HEK293 (cell line): Measurements from ENCODE around the gene CTSA.

ENCODE experiments used
- CTCF ChIA-PET: fragments of 350-600 bp; formaldehyde crosslinking; extraction: SDS; loops from one replicate; lab custom pipeline; 2021; ENCODE audit warnings: antibody characterized with exemption; lab: Yijun Ruan, JAX
- POLR2A ChIA-PET: fragments of 300-600 bp; formaldehyde crosslinking; extraction: SDS; loops from one replicate; lab custom pipeline; 2020; ENCODE audit warnings: antibody characterized with exemption, inconsistent platforms; lab: Yijun Ruan, JAX
- H3K27ac ChIP-seq: fragments of 200-500 bp; sonication (Bioruptor generic); 2 replicates; pipeline ENCODE4 v1.5.1; 2014; ENCODE audit warnings: low read depth, low read length, control low read depth, inconsistent platforms; ENCODE audit errors: extremely low read depth
- H3K36me3 ChIP-seq, 2 experiments: fragments of 200-500 bp in 1 of 2; sonication (Bioruptor generic) in 1 of 2; 1 replicate in 1 of 2; 2 replicates in 1 of 2; pipeline ENCODE4 v1.5.1; 2014 to 2017; ENCODE audit warnings: inconsistent platforms in 2 of 2, low read length in 2 of 2; ENCODE audit not compliant: control insufficient read depth in 2 of 2, insufficient read depth in 1 of 2
- H3K4me1 ChIP-seq: fragments of 200-500 bp; sonication (Bioruptor generic); 2 replicates; pipeline ENCODE4 v1.5.1; 2014; ENCODE audit warnings: mild to moderate bottlenecking, low read length, inconsistent platforms; ENCODE audit not compliant: control insufficient read depth, insufficient read depth
- H3K4me3 ChIP-seq: 2 replicates; pipeline ENCODE4 v1.5.1; 2011; ENCODE audit warnings: low read depth, mild to moderate bottlenecking, control low read depth, low read length, moderate library complexity
- H3K9me3 ChIP-seq: fragments of 200-500 bp; sonication (Bioruptor generic); 2 replicates; pipeline ENCODE4 v1.5.1; 2014; ENCODE audit warnings: low read depth, low read length, inconsistent platforms; ENCODE audit not compliant: control insufficient read depth, insufficient read depth
- BCL11A ChIP-seq: fragments of 450-650 bp; formaldehyde crosslinking; IDR thresholded peaks from 2 replicates; pipeline ENCODE4 v1.5.1; 2016; ENCODE audit warnings: low read depth, missing biosample characterization, missing genetic modification characterization
- GFI1B ChIP-seq: fragments of 450-650 bp; formaldehyde crosslinking; IDR thresholded peaks from 2 replicates; pipeline ENCODE4 v1.5.1; 2016; ENCODE audit warnings: missing biosample characterization, missing genetic modification characterization
- KLF7 ChIP-seq: fragments of 450-650 bp; formaldehyde crosslinking; IDR thresholded peaks from 2 replicates; pipeline ENCODE4 v1.5.1; 2016; ENCODE audit warnings: missing biosample characterization, missing genetic modification characterization, borderline replicate concordance
- MZF1 ChIP-seq: fragments of 450-650 bp; formaldehyde crosslinking; IDR thresholded peaks from 2 replicates; pipeline ENCODE4 v1.5.1; 2017; ENCODE audit warnings: missing biosample characterization, missing genetic modification characterization, borderline replicate concordance
- PRDM10 ChIP-seq: fragments of 450-650 bp; formaldehyde crosslinking; IDR thresholded peaks from 2 replicates; pipeline ENCODE4 v1.5.1; 2016; ENCODE audit warnings: missing biosample characterization, missing genetic modification characterization
- TCF7L2 ChIP-seq: IDR thresholded peaks from 2 replicates; pipeline ENCODE4 v1.6.1; 2011; ENCODE audit warnings: low read depth, mild to moderate bottlenecking, inconsistent platforms, low read length, moderate library complexity, borderline replicate concordance
- ZBTB1 ChIP-seq: fragments of 450-650 bp; formaldehyde crosslinking; IDR thresholded peaks from 2 replicates; pipeline ENCODE4 v1.5.1; 2016; ENCODE audit warnings: missing biosample characterization, missing genetic modification characterization
- ZFP3 ChIP-seq: fragments of 450-650 bp; formaldehyde crosslinking; IDR thresholded peaks from 2 replicates; pipeline ENCODE4 v1.5.1; 2016; ENCODE audit warnings: low read depth, missing biosample characterization, missing genetic modification characterization
- ZNF140 ChIP-seq: fragments of 450-650 bp; formaldehyde crosslinking; IDR thresholded peaks from 2 replicates; pipeline ENCODE4 v1.5.1; 2016; ENCODE audit warnings: missing biosample characterization, missing genetic modification characterization
- ZNF157 ChIP-seq: fragments of 450-650 bp; formaldehyde crosslinking; IDR thresholded peaks from 2 replicates; pipeline ENCODE4 v1.5.1; 2016; ENCODE audit warnings: missing biosample characterization, missing genetic modification characterization
- ZNF2 ChIP-seq: fragments of 450-650 bp; formaldehyde crosslinking; IDR thresholded peaks from 2 replicates; pipeline ENCODE4 v1.5.1; 2016; ENCODE audit warnings: missing biosample characterization, missing genetic modification characterization
- ZNF26 ChIP-seq: fragments of 450-650 bp; formaldehyde crosslinking; IDR thresholded peaks from 2 replicates; pipeline ENCODE4 v1.5.1; 2016; ENCODE audit warnings: missing biosample characterization, missing genetic modification characterization
- ZNF48 ChIP-seq: fragments of 450-650 bp; formaldehyde crosslinking; IDR thresholded peaks from 2 replicates; pipeline ENCODE4 v1.5.1; 2016; ENCODE audit warnings: missing biosample characterization, missing genetic modification characterization
- ZNF670 ChIP-seq: fragments of 450-650 bp; formaldehyde crosslinking; IDR thresholded peaks from 2 replicates; pipeline ENCODE4 v1.5.1; 2016; ENCODE audit warnings: missing biosample characterization, missing genetic modification characterization, low read depth
- ZNF704 ChIP-seq: fragments of 450-650 bp; formaldehyde crosslinking; IDR thresholded peaks from 2 replicates; pipeline ENCODE4 v1.5.1; 2016; ENCODE audit warnings: missing biosample characterization, missing genetic modification characterization
- ZNF747 ChIP-seq: fragments of 450-650 bp; formaldehyde crosslinking; IDR thresholded peaks from 2 replicates; pipeline ENCODE4 v1.5.1; 2016; ENCODE audit warnings: missing biosample characterization, missing genetic modification characterization
- ZNF776 ChIP-seq: fragments of 450-650 bp; formaldehyde crosslinking; IDR thresholded peaks from 2 replicates; pipeline ENCODE4 v1.5.0; 2017; ENCODE audit warnings: missing biosample characterization, missing genetic modification characterization, borderline replicate concordance
- TF ChIP-seq, protein P1 (sequence below): fragments of 450-650 bp; formaldehyde crosslinking; IDR thresholded peaks from 2 replicates; pipeline ENCODE4 v1.5.1; 2016; ENCODE audit warnings: missing biosample characterization, missing genetic modification characterization
- TF ChIP-seq, protein P2 (sequence below): fragments of 450-650 bp; formaldehyde crosslinking; IDR thresholded peaks from 2 replicates; pipeline ENCODE4; 2016; ENCODE audit warnings: missing biosample characterization, missing genetic modification characterization
- TF ChIP-seq, protein P3 (sequence below): fragments of 450-650 bp; formaldehyde crosslinking; optimal IDR thresholded peaks from 2 replicates; pipeline ENCODE3; 2016; ENCODE audit warnings: missing biosample characterization, mild to moderate bottlenecking, missing genetic modification characterization
- TF ChIP-seq, protein P4 (sequence below): fragments of 450-650 bp; formaldehyde crosslinking; IDR thresholded peaks from 2 replicates; pipeline ENCODE4 v1.5.1; 2016; ENCODE audit warnings: missing biosample characterization, missing genetic modification characterization

The CTSA gene

GRCh38 chr20:45940053-45940452 lies 48.9 kb downstream of the CTSA start (continued):
- no peak for TF ChIP-seq ZNF26 (tag by site-specific recombination)
- TF ChIP-seq TCF7L2 = no peak

DNA sequence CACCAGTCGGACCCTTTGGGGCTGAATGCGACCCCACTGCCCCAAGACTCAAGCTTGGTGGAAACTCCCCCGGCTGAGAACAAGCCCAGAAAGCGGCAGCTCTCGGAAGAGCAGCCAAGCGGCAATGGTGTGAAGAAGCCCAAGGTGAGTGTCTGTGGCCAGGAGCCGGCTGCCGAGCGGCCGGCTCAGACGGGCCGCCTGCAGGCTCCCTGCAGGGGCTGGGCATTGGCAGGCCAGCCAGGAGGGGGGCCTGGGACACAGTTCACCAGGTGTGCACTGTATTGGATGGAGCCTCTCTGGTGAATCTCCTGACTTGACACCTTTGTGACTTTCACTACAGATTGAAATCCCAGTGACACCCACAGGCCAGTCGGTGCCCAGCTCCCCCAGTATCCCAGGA lies 49.3 kb downstream of the CTSA start:
- CTCF ChIA-PET = no interaction called here
- TF ChIP-seq ZBTB1 (tag by site-specific recombination) = no peak
- peaks cover 9% of the 10 kb centered on the region for H3K4me1 ChIP-seq
- H3K9me3 ChIP-seq = no peaks in the 10 kb centered on the region
- peaks cover 6 to 67% of the 10 kb centered on the region in 2 experiments; a peak in 2 of 3 replicates for H3K36me3 ChIP-seq
- POLR2A ChIA-PET = no interaction called here
- H3K27ac ChIP-seq = no peak overlapping the region
- no peak overlapping the region for H3K4me3 ChIP-seq

DNA sequence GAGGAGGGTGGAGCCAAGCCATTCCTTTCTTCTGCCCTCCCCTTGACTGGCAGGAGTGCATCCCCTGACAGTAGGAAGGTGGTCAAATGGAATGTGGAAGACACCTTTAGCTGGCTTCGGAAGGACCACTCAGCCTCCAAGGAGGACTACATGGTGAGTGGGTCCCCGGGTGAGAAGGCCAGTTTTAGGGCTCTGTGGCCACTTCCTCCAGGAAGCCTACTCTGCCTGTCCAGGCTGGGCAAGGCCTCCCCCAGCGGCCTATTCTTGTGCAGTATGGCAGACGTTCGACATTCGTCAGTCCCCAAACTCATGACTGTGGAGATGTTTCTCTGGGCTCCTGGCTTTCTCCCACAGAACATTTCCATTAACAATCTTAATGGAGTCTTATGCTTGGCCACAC lies 52.5 kb downstream of the CTSA start:
- ChIA-PET CTCF (interaction anchor here (0.6 to 1.4 kb wide), 2 partner anchors 26 to 1581 kb away, joined by 3 to 7 read pairs; no protein-coding TSS in a partner anchor), POLR2A (interaction anchor here (1.2 to 2.2 kb wide), 3 partner anchors 9 to 28 kb away, joined by 3 to 18 read pairs (median 7); partner anchors contain the start of genes PCIF1 and ZNF335)
- no peak overlapping the region for H3K27ac ChIP-seq
- TF ChIP-seq, protein P1, sequence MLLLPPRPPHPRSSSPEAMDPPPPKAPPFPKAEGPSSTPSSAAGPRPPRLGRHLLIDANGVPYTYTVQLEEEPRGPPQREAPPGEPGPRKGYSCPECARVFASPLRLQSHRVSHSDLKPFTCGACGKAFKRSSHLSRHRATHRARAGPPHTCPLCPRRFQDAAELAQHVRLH (tag by site-specific recombination) = no peak
- TF ChIP-seq ZNF48 (tag by site-specific recombination) (no peak), GFI1B (tag by site-specific recombination) (no peak), ZFP3 (tag by site-specific recombination) (no peak), ZNF704 (tag by site-specific recombination) (no peak), ZNF776 (tag by site-specific recombination) (no peak), BCL11A (tag by site-specific recombination) (no peak), ZNF2 (tag by site-specific recombination) (no peak), ZNF670 (tag by site-specific recombination) (no peak), ZNF747 (tag by site-specific recombination) (no peak), ZNF140 (tag by site-specific recombination) (no peak), PRDM10 (no peak), ZNF157 (tag by site-specific recombination) (no peak), KLF7 (tag by site-specific recombination) (no peak), MZF1 (tag by site-specific recombination) (no peak)
- TF ChIP-seq, protein P2, sequence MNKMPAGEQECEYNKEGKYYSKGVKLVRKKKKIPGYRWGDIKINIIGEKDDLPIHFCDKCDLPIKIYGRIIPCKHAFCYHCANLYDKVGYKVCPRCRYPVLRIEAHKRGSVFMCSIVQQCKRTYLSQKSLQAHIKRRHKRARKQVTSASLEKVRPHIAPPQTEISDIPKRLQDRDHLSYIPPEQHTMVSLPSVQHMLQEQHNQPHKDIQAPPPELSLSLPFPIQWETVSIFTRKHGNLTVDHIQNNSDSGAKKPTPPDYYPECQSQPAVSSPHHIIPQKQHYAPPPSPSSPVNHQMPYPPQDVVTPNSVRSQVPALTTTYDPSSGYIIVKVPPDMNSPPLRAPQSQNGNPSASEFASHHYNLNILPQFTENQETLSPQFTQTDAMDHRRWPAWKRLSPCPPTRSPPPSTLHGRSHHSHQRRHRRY (tag by site-specific recombination) = no peak
- TF ChIP-seq, protein P3, sequence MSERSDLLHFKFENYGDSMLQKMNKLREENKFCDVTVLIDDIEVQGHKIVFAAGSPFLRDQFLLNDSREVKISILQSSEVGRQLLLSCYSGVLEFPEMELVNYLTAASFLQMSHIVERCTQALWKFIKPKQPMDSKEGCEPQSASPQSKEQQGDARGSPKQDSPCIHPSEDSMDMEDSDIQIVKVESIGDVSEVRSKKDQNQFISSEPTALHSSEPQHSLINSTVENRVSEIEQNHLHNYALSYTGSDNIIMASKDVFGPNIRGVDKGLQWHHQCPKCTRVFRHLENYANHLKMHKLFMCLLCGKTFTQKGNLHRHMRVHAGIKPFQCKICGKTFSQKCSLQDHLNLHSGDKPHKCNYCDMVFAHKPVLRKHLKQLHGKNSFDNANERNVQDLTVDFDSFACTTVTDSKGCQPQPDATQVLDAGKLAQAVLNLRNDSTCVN (tag by site-specific recombination) = no peak
- TF ChIP-seq, protein P4, sequence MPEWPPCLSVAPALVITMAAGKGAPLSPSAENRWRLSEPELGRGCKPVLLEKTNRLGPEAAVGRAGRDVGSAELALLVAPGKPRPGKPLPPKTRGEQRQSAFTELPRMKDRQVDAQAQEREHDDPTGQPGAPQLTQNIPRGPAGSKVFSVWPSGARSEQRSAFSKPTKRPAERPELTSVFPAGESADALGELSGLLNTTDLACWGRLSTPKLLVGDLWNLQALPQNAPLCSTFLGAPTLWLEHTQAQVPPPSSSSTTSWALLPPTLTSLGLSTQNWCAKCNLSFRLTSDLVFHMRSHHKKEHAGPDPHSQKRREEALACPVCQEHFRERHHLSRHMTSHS = no peak
- H3K4me1 ChIP-seq = no peaks in the 10 kb centered on the region
- H3K9me3 ChIP-seq = no peaks in the 10 kb centered on the region
- H3K36me3 ChIP-seq = peaks cover 6 to 88% of the 10 kb centered on the region in 2 experiments; a peak in 2 of 3 replicates
- H3K4me3 ChIP-seq = no peak overlapping the region
